Pulmonary artery endothelial cell (primary cell): Measurements from ENCODE around the gene LRGUK. TPM values are rescaled to one million over a fixed set of nuclear protein-coding genes. Genes with fewer than 3 reads are reported as not detected.

Experiments used
- DNase-seq: peaks from one replicate; pipeline ENCODE4 v3.0.0-alpha.2; 2011; ENCODE audit warnings: low read depth, low spot score
- total RNA-seq: library from RNA; depleted of rRNA; stranded (reverse); fragments of >200 nt; gene quantifications from 2 replicates; pipeline ENCODE4 v1.2.3, GENCODE V29; 2014

Gene LRGUK
- total RNA-seq, 1 donor from 2014 or later = 0.07 TPM

DNA sequence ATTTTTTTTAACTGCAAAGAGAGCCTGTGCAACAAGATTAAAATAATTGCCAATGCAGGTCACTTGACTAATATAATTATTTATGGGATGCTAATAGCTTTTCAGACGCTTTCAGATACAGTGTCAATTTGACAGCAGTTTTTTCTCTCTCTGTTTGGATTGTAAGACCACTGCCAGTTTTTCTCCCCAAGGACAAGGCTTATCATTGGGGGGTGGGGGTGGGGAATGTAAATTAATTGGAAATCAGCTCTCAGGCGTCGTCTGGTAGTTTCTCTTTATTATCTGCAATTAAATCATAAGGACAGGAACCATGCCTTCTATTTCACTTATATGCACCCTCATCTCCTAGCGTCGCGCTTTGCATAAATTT, 559 bp upstream of the LRGUK start:
- no peak for DNase-seq

DNA sequence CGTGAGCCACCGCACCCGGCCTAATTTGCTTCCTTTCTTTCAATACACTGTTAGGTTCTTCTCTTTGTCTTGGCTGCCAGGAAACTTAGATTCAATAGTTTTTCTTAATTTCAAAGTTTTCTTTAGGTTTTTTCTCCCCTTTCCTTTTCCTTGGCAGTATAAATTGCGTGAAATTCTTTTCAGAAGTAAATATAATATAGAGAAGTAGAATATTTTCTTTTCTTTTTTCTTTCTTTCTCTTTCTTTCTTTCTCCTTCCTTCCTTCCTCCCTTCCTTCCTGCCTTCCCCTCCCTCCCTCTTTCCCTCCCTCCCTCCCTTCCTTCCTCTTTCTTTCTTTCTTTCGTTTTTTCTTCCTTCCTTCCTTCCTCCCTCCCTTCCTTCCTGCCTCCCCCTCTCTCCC, 1.7 kb downstream of the LRGUK start:
- no peak for DNase-seq

DNA sequence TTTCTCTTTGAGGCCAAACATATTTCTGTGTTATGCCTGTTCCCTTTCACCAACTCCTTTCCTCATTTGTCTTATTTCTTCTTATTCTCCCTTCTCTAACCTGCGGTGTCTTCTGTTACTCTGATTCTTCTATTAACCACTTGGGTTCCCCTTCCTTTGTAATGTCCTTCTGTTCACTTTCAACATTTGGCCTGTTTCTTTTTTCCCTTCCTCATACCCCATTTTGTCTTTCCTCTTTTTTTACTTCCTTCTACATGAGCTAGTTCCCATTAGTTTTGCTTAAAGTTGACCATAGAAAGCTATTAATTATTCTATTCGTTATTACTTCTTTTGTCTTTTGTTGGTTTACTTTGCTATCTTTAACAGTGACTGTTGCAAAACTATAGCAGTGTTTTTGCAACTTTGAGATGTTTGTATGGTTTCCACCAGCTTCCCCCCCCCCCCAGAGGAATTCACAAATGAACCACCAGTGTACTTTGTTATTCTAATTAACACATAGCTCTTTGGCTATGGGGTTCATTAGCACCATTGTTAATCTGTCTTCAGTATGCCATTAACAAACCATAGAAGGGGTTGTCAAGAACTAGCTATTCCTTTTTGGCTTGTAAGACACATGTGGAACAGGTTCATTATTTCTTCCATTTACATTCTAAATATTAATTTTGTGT, 2.9 kb downstream of the LRGUK start:
- no peak for DNase-seq

DNA sequence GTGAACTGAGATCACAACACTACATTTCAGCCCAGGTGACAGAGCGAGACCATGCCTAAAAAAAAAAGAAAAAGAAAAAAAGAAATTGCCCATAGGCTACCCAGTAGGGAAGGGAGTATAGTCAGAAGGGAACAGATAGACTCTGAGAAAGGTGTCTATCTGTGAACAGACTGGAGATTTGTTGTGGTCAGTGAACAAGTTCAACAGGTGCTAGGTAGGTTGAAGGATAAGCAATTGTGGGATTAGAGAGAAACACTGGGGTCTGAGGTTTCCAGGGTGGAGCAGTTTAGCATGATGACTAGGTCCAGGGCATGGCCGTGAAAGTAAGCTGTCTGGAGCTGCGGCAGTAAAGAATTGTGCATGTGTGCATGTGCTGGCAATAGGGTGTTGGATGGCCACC, 6.9 kb downstream of the LRGUK start:
- no peak for DNase-seq

DNA sequence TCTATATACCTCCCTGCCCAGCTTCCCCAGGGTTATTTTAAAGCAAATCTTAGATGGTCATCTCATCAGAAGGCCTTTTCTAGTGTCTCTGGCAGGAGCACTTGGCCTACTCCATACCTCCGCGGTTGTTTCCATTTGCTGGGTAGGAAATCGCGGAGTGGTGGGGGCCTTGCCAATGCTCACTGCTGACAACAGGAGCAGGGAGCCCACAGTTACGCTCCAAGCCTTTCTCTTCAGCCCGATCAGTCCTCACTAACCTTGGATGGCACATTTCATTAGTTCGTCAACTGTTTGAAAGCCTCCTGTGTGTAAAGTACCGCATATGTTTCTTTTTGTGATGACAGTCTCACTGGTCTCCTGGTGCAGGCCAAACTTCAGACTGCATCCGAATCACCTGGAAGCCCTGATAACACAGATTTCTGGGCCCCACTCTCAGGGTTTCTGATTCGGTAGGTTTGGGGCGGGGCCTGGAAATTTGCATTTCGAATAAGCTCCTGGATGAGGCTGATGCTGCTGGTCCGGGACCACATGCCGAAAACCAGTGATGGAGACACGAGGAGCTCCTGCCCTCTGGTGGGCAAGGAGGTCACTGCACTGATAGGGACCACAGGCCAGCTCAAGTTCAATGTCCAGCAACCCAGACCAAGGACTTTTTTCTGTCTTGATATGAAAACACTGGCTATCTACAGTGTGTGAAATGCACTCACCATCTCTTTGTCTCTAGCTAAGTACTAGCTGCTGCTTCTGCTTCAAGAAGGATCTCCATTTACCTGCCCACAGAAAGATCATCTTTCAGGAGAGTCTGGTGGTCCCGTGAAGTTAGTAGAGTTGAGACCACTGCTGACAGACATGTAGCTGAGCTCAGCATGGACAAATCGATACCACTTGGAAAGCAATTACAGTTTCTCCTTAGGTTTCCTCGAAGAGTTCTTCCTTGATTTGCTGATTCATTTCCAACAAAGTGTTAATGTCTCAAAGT, 14.0 kb downstream of the LRGUK start:
- DNase-seq = no peak

DNA sequence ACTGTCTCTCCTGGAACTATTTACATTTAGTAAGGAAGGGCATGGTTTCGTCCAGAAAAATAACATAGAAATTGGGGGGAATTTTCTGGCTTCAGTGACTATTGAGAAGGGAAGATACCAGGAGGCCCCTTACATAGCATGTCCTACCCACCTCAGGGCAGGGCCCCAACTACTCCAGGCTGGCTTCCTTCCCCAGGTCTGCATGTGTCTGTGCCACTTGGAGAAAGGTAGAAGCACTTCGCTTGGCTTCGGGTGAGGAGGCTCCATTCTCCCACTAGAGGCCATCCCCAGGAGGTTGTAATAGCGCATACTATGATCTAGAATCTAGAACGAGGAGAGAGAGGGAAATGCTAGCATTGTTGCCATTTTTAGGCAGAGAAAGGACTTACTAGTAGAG, 14.7 kb downstream of the LRGUK start:
- DNase-seq = no peak

DNA sequence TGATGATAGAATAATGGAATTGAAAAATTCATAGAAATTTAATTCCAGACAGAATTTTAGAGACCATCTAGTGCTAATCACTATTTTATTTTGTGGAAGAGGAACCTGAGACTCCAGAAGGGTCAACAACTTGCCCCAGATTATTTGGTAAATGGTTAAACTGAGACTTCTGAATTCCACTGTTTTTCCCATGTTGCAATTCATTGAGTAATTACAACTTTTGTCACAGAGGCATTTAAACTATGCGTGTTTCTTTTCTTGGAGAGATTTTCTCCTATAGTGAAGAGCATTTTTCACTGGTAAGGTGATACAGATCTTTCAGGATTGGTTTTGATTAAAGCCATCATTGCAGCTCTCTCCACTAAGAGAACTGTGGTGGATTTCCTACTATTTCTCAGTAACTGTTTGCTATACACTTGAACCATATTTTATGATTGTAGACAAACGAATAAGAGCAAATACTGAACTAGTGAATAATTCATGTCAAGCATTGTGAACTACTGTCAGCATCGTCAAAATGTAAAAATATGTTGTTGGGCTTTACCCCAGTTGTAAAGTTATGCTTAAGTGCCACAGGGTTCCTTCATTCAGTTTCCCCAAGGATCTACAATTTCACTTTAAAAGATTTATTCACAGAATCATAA, 26.5 kb downstream of the LRGUK start:
- no peak for DNase-seq

DNA sequence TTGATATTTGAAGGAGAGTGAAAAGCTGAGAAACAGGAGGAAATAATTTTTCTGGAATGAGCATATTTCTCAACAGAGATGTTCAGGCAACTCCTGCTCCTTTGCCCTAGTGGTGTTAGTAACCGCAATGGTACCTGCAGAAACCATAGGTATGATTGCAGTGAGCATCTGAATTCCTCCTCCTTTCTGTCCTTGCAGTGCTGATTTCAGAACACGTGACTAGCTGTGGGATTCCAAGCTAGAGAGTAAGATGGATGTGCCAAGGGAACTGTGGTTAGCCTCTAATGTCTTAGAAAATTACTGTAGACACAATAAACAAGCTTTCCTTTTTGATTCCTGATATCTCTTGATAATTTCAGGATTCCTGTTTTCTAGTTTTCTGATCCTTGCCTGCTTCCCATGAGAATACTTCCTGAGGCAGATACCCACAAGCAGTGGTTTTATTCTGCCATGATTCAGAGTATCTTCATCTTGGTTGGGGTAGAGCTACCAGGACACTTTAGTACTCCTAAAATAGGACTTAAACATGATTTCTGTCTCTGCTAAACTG, 27.5 kb downstream of the LRGUK start:
- DNase-seq = no peak

DNA sequence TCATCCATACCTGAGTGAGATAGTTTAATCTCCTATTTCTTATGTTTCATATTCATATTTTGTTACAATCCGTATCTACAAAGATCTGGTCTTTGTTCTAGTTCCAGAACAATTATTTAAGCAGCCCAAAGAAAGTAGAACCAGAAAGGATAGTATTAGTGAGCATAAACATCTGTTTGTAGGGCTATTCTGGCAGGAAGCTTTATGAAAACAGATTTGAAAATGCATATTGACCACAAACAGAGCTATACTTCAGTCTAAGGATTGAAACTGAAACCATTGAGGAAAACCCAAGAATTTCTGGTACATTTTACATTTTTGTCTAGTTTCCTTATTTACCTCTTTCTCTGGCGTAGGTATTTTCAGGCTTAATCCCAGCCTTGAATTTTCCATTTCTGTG, 28.1 kb downstream of the LRGUK start:
- no peak for DNase-seq

DNA sequence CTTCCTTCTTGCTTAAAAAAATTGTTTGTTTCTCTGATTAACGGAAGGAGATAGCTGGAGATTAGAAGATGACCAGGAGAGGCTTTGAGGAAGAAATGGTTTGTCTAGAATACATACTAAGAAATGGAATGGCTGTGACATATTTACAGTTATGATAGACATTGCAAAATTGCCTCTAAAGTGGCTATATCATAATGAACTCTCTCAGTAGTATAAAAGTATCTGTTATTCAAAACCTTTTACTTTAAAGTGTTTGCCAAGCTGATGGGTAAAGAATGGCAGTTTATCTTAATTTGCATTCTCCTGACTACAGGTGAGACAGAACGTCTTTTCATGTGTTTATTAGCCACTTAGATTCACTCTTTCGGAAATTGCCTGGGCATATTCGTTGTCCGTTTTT, 28.7 kb downstream of the LRGUK start:
- DNase-seq = no peak

DNA sequence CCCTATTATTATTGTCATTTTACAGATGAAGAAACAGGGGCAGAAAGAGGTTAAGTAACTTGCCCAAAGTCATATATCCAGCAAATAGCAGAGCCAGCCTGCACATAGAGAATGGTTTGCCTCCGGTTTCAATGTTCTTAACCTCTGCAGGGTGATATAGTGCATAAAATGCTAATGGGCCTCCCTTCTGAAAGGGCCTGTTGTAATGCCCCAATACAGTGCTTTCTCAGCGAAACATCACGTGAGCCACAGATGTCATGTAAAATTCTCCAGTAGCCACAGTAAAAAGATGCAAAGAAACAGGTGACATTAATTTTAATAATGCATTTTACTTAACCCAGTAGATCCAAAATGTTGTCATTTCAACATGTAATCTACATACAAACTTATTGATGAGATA, 38.1 kb downstream of the LRGUK start:
- DNase-seq = no peak

DNA sequence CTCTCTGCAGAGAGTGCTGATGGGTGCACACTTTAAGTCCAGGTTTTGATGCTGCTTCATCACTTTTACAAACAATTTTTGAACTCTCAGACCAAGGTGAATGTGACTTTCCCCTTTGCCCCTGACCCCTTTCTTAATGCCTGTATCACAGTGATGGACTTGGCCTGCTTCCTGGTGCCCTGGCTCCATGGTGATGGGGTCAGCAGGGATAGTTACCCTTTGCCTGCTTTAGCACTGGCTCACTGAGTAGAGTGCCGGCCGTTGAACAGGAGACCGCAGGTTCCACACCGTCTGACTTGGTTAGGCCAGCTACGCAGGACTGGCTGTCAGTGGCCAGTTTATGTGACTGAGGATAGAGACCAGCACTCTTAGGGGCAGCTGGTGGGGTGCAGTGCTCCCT, 40.1 kb downstream of the LRGUK start:
- DNase-seq = no peak

DNA sequence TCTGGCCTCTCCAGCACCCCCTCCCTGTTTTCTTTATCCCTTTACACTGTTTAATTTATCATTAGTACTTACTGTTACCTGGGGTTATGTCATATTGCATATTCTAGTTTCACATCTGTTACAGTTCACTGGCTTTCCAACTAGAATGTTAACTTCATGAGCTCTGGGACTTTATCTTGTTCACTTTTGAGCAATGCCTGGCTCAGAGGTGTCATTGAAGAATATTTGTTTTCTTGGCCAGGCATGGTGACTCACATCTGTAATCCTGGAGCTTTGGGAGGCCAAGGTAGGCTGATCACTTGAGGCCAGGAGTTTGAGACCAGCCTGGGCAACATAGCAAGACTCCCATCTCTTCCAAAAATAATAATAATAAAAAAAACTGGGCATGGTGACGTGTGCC, 40.7 kb downstream of the LRGUK start:
- no peak for DNase-seq

DNA sequence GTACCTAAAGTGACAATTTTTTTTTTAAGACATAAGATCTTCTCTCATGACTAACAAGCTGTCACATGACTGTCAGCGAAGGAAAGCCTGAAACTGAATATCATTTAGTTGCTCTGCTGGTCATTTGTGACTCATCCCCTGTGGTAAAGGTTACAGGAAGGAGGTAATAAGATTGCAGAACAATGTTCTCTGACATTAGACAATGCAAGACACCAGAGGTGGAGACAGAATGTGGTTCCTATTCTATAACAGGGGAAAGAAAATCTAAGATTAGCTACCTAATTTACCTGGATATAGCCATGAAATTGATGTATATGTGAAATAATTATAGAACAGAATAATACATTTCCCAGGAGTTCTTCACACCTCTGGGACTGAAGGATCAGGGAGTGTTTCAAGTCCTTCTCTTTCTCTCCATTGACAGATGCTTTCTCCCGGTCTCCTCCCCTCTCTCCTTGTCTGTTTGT, 47.7 kb downstream of the LRGUK start:
- DNase-seq = peak; percentile 36

DNA sequence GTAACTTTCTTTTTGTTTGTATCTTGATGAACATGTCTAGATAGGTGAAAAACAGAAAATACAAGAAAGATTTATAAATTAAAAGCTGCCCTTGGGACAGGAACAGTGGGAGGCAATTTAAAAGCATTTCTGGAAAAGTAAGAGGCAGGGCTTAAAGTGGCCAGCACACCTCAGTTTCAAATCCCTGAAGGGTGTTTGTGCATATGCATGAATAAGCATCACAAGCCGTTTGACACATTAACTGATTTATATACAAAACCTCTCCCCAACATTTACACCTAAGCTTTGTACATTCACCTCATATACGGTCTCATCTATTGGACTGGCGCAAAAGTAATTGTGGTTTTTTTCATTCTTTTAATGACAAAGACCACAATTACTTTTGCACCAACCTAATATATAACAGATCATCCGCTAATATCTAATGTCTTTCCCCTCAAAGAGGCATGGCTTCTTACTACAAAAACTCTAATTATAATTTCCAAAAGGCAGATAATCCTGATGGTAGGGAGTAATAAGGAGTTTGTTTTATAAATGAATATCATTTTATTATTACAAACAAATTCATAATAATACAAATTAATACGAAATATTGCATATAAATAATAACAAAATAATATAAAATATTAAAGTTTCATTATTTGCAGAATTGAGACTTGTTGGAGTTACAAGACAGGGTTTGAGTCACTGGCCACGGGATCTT, 48.3 kb downstream of the LRGUK start:
- no peak for DNase-seq

DNA sequence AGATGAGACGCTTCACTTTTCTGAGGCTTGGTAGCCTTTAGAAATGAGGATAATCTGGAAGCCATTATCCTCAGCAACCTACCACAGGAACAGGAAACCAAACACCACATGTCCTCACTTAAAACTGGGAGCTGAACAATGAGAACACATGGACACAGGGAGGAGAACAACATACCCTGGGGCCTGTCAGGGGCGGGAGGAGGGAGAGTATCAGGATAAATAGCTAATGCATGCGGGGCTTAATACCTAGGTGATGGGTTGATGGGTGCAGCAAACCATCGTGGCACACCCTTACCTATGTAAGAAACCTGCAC, 48.9 kb downstream of the LRGUK start:
- no peak for DNase-seq

DNA sequence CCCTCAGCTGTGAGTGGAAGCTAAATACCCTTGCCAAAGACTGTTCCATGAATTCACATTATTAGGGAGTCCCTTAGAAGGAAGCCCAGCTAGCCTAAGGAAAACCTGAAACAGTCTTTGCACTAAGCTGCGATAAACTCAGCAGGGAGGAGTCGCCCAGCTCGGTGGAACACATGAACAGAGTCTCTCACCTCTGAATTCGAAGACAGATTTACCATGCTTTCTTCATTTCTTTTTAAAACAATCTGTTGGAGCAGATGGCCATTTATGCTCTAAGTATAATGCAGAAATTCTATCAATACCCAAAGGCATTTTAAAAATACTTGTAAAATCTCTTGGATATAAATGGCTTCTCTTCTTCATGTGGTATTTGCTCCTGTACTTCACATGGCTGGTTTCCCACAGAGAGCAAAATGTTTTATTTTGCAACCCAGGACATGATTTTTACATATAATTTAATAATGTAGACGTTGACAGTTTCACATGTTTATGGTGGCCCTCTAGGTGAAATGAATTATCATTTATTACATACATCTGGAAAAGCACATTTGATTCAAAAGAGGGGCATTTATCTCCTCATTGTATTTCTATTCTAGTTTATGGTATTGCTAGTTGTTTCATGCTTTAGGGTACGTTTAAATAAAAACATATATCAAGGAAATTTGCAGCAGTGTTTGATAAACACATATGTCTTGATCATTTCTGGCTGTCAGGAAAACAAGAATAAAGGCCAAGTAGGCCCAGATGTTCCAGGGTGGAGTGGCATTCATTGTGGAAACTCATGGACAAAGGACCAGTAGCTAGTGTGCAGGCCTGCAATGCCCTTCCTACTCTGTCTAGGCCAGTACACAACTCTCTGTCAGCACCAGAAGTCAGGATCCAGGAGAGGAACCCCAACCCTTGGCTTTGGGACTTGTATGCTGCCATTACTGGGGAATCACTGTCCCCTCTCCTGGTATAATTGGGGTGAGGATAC, 52.2 kb downstream of the LRGUK start:
- DNase-seq = no peak

DNA sequence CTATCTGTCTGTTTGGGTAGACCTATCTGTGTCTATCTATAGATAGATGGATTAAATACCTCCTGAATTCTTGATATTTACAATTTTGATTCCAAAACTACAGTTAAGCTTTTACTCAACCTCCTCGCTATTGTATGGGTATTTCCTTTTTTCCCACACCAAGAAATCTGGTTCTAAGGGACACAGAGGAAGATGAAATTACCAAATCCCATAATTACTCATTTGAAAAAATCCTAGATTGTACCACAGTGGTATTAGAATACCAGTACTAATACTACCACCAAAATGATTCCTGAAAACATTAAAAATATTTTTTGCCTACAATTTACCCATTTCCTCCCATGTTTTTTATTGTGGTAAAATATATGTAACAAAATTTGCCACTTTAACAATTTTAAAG, 53.2 kb downstream of the LRGUK start:
- no peak for DNase-seq

DNA sequence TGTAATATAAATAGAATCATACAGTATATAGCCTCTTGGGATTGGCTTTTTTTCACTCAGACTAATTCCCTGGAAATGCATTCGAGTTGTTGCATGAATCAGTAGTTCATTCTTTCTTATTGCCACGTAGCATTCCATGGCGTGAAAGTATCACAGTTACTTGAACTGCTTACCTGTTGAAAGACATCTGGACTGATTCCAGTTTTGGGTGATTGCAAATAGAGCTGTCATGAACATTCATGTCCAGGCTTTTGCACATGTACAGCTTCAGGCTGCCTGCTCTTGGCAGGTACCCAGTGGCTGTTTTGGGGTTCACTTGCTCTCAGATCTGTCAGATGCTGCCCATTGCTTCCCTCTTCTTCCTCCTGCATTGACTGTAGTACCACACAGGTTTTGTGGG, 54.9 kb downstream of the LRGUK start:
- no peak for DNase-seq

DNA sequence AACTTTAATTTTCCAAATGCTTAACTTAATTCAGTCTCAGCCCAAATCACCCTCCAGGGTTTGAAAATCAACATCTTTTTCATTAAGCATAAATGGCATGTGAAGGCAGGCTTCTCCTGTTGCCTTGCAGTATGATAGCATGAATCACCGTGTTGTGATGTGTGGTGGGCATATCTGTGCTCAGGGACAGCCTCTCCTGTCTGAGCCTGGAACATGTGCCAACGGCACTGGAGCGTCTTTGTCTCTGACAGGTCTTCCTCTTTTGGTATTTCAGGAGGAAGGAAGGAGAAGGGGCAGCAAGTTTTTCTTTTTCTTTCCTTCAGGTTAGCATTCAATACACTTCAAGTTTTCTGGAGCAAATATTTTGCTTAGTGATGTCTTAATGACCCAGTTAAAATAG, 57.6 kb downstream of the LRGUK start:
- no peak for DNase-seq
